Panc1 (cell line): ENCODE measurements around the gene NAV1. TPM values are rescaled to one million over a fixed set of nuclear protein-coding genes. Genes with fewer than 3 reads are reported as not detected.

Source experiments
- ATAC-seq: fragments of 200-7000 bp; cut with Tn5 transposase; 2 replicates; pipeline ENCODE4 v1.9.1; 2020; ENCODE audit warnings: mild to moderate bottlenecking, moderate library complexity
- BruUV-seq: library from RNA; stranded (reverse); fragments of 400-500 nt; replicated peaks from 2 replicates; lab custom pipeline; 2021; lab: Mats Ljungman, UMichigan
- CTCF ChIA-PET: fragments of 300-600 bp; sonication (Branson Sonifier 250); formaldehyde crosslinking; loops from one replicate; lab custom pipeline; 2022; ENCODE audit warnings: antibody characterized with exemption; lab: Charles Lee
- POLR2A ChIA-PET: fragments of 300-600 bp; sonication (Branson Sonifier 250); formaldehyde crosslinking; loops from one replicate; lab custom pipeline; 2022; ENCODE audit warnings: antibody characterized with exemption; lab: Charles Lee
- DNase-seq: peaks from one replicate; pipeline ENCODE4 v3.0.0-alpha.2; 2010; ENCODE audit warnings: low read depth, low spot score
- H3K27ac ChIP-seq: 2 replicates; pipeline ENCODE4 v1.5.1; 2011; ENCODE audit warnings: mild to moderate bottlenecking, low read length, inconsistent platforms
- H3K27me3 ChIP-seq: fragments of 200-500 bp; sonication (Bioruptor generic); 2 replicates; pipeline ENCODE4 v1.6.0; 2014; ENCODE audit warnings: low read length, inconsistent platforms; ENCODE audit not compliant: control insufficient read depth, insufficient read depth
- H3K36me3 ChIP-seq: fragments of 200-500 bp; sonication (Bioruptor generic); 2 replicates; pipeline ENCODE4 v1.5.1; 2014; ENCODE audit warnings: inconsistent platforms, mild to moderate bottlenecking, low read length, moderate library complexity; ENCODE audit not compliant: control insufficient read depth, insufficient read depth
- H3K4me1 ChIP-seq: 2 replicates; pipeline ENCODE4 v1.5.1; 2011; ENCODE audit warnings: inconsistent platforms, mild to moderate bottlenecking, low read length, moderate library complexity; ENCODE audit not compliant: control insufficient read depth, insufficient read depth
- H3K4me3 ChIP-seq, 2 experiments: 2 replicates each; pipeline ENCODE4 v1.5.1; 2011 to 2012; ENCODE audit warnings: low read depth in 2 of 2, low read length in 2 of 2, mild to moderate bottlenecking in 2 of 2, inconsistent platforms in 1 of 2, moderate library complexity in 1 of 2
- H3K9me3 ChIP-seq: fragments of 200-500 bp; sonication (Bioruptor generic); 2 replicates; pipeline ENCODE4 v1.5.1; 2014; ENCODE audit warnings: low read depth, mild to moderate bottlenecking, inconsistent platforms, low read length, moderate library complexity; ENCODE audit not compliant: control insufficient read depth, insufficient read depth
- CTCF ChIP-seq: fragments of 450-650 bp; IDR thresholded peaks from 2 replicates; pipeline ENCODE4 v1.5.1; 2017; ENCODE audit warnings: mild to moderate bottlenecking
- POLR2AphosphoS5 ChIP-seq: IDR thresholded peaks from 2 replicates; pipeline ENCODE4 v1.6.1; 2012; ENCODE audit warnings: mild to moderate bottlenecking, low read depth, low read length, moderate library complexity
- REST ChIP-seq, 2 experiments: IDR thresholded peaks; 2 replicates each; pipeline ENCODE4 v1.6.1; 2011 to 2012; ENCODE audit warnings: low read depth in 2 of 2, control low read depth in 1 of 2, low read length in 1 of 2, mild to moderate bottlenecking in 1 of 2, moderate library complexity in 1 of 2; ENCODE audit not compliant: insufficient read depth in 1 of 2
- SIN3A ChIP-seq: IDR thresholded peaks from 2 replicates; pipeline ENCODE4 v1.6.1; 2012; ENCODE audit warnings: low read depth, mild to moderate bottlenecking, low read length, moderate library complexity, borderline replicate concordance; ENCODE audit not compliant: insufficient read depth
- TCF7L2 ChIP-seq: IDR thresholded peaks from 2 replicates; pipeline ENCODE4 v1.6.1; 2011; ENCODE audit warnings: mild to moderate bottlenecking, low read depth, low read length, inconsistent platforms
- in situ Hi-C: cut with HindIII; loops from 2 replicates; pipeline ENCODE4 v1.10.0; 2016; ENCODE audit warnings: low sequenced_read_pairs, low pct_unique_long_range_greater_than_20kb
- intact Hi-C: fragments of 100-400 bp; cut with micrococcal nuclease; formaldehyde crosslinking; loops from one replicate; pipeline ENCODE4 v1.10.0; 2022; ENCODE audit not compliant: unreplicated experiment
- total RNA-seq: library from RNA; stranded (reverse); gene quantifications from one replicate; pipeline ENCODE4 v1.2.1, GENCODE V29; 2021; ENCODE audit not compliant: unreplicated experiment

The NAV1 gene
- total RNA-seq, 1 experiment from 2014 or later: 29.0 TPM

GRCh38 chr1:201570886-201571624 lies 32.1 kb downstream of the NAV1 start:
- ChIA-PET CTCF (no interaction called here), POLR2A (no interaction called here)
- no peak for TF ChIP-seq CTCF
- no peak for TF ChIP-seq TCF7L2
- no peak for TF ChIP-seq POLR2AphosphoS5
- no peak for TF ChIP-seq SIN3A
- TF ChIP-seq REST (IDR thresholded peaks at IDR 0.05; ENCODE audit: insufficient read depth in 1 of 2, low read depth in 2 of 2, low read length in 1 of 2): no peak

GRCh38 chr1:201573030-201573429 lies 34.1 kb downstream of the NAV1 start:
- no TSS peak for BruUV-seq
- CTCF ChIA-PET: no interaction called here

More at GRCh38 chr1:201570886-201571624, 32.1 kb downstream of the NAV1 start:
- Histone ChIP-seq H3K4me3 (no peak overlapping the region), H3K27me3 (no peaks in the 10 kb centered on the region), H3K27ac (no peak overlapping the region), H3K4me1 (no peaks in the 10 kb centered on the region), H3K36me3 (no peaks in the 10 kb centered on the region), H3K9me3 (no peaks in the 10 kb centered on the region)
- DNase-seq: no peak
- in situ Hi-C loops (no loop called here), intact Hi-C loops (no loop called here)
- no TSS peak for BruUV-seq
- ATAC-seq: no peak

More at GRCh38 chr1:201573030-201573429, 34.1 kb downstream of the NAV1 start:
- Histone ChIP-seq H3K4me1 (no peaks in the 10 kb centered on the region), H3K36me3 (no peaks in the 10 kb centered on the region), H3K9me3 (no peaks in the 10 kb centered on the region), H3K4me3 (no peak overlapping the region), H3K27me3 (no peaks in the 10 kb centered on the region), H3K27ac (no peak overlapping the region)
- no peak for TF ChIP-seq REST (IDR thresholded peaks at IDR 0.05; ENCODE audit: insufficient read depth in 1 of 2, low read depth in 2 of 2, low read length in 1 of 2)
- TF ChIP-seq POLR2AphosphoS5: no peak
- no peak for ATAC-seq
- no peak for DNase-seq
- intact Hi-C loops: no loop called here
- POLR2A ChIA-PET: no interaction called here
- in situ Hi-C loops: no loop called here
